UCSD-AML1 (cell line): ENCODE data around the gene USP32.
A peak's percentile ranks its signal among the peaks of the same experiment; 100 is the strongest.

ENCODE experiments used
- DNase-seq: peaks from one replicate; lab custom pipeline; 2025; ENCODE audit not compliant: unreplicated experiment; lab: John Stamatoyannopoulos, UW

Gene USP32

DNA sequence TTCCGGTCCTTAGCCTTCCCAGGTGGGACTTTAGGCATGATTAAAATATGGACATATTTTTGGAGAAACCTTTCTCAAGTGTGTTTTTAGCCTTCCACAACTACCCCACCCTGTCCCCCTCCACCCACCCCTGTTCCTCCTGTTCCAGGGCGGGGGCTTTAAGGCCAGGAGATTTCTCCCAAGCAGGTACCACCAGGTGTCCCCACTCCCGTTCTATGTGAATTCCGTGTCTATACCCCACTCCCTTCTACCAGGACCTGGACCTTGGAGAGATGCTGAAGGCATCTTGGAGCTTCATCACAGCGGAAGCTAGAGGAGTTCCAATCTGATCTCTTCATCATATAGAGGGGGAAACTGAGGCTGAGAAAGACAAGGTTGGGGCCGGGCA lies 232.5 kb downstream of the USP32 start:
- DNase-seq: no peak

DNA sequence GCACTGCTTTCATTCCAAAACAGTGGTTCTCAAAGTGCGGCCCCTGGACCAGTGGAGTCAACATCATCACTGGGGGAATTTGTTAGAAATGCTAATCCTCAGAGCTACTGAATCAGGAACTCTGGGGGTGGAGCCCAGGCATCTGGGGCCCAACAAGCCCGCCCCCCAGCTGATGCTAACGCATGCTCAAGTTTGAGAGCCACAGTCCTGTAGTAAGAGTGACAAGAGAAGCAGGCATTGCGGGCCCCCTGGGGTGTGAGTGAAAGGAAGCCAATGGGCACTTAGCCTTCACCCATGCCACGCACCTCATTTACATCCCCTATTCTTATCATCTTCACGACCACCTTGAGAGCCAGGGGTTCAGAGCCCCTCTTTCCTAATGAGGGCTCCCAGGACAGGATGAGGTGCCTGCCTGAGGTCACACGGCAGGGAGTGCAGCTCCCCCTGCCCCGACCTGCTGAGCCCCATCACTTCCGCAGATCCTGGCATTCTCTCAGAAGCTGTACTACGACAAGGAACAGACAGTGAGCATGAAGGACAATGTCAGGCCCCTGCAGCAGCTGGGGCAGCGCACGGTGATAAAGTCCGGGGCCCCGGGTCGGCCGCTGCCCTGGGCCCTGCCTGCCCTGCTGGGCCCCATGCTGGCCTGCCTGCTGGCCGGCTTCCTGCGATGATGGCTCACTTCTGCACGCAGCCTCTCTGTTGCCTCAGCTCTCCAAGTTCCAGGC lies 233.0 kb downstream of the USP32 start:
- no peak for DNase-seq

DNA sequence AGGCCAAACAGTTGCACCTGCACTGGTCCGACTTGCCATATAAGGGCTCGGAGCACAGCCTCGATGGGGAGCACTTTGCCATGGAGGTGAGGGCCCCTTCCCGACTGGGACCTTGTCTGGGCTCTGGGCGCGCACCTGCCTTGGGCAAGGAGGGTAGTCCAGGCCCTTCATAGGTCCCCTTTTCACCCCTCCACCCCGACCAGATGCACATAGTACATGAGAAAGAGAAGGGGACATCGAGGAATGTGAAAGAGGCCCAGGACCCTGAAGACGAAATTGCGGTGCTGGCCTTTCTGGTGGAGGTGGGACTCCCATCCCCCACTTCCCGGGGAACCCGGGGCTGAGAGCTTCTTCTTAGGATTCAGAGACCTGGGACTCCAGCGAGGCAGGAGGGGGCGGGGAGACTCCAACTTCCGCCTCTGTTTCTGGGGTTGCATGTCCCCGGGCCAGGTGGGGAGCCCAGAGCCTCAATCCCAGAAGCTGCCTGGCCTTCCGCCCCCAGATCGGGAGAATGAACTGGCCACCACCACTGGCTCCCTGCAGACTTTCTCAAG lies 234.4 kb downstream of the USP32 start:
- DNase-seq: no peak

DNA sequence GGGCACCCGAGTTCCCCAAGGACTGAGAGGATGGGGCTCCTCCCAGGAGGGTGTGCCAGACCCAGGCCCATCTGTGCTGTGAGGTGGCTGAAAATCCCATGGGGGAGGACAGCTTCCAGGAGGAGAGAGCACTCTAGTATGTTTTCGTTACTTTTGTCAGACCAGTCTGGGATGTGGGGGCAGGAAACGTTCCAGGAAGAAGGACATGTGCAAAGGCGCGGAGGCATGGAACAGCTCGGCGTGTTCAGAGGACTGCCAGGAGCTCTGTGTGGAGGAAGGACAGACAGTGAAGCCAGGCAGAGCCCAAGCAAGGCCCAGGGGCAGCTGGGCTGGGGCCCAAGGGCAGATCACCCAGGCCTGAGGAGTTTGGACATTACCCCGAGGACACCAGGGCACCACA lies 235.2 kb downstream of the USP32 start:
- no peak for DNase-seq

DNA sequence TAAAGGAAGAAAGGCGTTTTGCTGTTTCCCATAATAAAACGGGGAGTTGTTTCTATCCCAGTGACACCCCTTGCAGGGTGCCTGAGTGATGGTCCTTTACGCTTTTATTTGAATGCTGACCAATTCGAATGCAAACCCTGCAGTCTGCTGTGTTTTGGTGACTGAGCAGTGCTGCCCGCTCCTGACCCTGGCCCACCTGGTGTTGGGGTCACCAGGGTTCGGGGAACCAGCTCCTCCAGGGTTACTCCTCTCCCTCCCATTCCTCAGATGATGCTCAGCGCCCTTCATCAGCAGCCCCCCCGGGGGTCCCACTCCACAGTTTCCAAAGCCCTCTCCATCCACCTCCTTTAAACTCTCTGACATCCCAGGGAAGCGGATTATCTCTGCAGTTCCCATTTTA lies 236.1 kb downstream of the USP32 start:
- no peak for DNase-seq

DNA sequence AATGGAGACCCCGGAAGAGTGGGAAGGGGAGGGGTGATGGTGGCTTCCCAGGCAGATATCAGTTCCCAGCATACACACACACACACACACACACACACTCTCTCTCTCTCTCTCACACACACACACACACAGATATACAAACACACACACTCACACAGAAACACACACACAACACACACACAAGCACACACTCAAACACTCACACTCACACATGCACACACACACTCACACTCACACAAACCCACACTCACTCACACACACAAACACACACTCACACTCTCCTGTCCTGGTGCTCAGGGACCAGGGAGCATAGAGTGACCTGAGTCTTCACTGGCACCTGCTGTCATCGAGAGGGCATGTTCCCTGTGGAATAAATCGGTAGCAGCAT lies 236.5 kb downstream of the USP32 start:
- no peak for DNase-seq

DNA sequence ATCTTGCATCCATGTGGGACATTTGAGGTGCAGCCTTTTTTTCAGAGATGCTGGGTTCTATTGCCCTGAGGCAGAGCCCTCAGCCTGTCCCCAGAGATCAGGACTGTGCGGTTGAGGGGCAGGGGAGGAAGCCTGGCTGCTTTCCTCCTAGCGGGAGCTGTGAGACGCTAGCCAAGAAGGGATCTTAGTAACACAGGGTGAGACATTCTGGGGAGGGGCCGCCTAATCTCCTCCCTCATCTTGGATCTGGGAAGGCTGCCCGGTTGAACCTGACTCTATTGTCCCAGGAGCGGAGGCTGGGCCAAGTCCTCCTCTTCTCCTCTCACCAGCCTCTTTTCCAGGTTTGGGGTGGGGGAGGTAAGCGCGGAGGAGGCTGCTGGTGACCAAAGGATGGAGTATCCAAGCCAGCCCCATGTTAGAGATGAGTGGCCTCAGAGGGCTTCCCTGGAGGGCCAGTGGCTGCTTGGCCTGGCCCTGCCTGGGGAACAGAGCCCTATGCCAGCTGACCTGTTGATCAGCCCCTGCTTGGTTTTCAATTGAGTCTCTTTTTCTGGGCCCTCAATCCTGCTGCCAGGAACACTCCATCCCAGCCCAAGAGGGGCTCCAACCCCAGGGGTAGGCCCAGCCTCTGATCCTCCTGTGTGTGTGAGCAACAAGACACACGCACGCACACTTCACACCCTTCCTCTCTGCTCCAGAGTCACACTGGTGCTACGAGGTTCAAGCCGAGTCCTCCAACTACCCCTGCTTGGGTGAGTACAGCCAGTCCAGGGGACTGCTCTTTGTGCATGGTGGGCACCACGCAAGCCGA lies 237.1 kb downstream of the USP32 start:
- DNase-seq: peak; percentile 25

DNA sequence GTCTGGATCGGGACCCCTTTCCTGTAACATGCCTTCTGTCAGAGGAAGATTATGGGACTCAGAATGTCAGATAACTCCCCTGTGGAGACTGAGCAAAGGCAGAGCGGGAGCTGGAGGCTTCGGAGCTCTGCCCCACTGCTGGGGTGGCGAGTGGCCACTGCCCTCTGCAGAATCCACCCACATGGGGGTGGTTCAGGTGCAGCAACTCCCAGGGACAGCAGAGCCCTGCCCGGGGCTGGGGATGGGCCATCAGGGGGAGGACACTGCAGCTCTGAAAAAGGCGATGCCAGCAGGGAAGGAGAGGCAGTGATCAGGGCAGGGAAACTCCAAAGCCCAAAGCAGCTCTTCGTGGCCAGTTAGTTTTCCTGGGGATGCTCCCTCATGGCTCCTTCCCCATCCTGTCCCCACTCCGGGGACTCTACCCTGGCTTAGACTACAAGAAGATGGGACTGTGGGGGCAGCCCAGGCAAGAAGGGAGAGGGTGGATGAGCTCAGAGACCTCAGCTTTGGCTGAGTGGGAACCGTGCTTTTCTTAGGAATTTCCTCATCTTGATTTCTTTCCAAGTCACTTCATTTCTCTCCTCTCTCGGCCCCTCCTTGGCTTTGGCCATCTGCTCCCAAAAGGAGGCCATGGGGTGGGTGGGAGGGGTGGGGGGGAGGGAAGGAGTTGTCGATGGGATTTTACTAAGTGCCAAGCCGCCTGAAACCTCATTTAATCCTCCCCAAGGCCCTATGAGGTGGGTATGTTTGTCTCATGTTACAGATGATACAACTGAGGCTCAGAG lies 238.1 kb downstream of the USP32 start:
- DNase-seq: no peak

DNA sequence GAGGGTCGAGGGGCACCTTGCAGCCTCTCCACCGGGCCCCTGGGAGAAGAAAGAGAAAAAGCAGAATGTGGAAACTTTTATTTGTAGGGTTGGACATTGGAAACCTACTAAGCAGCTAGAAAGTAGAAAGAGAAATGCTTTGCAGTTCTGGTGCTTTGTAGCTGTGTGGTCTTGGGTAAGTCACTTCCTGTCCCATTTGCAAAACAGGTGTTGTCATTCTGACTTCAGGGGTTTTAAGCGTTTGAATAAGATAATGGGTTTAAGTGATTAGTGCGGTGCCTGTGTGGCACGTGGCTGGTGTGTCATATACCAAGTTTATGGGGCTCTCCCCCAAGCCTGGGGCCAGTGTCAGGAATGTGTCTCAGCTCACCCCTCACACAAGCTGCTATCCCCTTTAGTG lies 240.6 kb downstream of the USP32 start:
- no peak for DNase-seq

DNA sequence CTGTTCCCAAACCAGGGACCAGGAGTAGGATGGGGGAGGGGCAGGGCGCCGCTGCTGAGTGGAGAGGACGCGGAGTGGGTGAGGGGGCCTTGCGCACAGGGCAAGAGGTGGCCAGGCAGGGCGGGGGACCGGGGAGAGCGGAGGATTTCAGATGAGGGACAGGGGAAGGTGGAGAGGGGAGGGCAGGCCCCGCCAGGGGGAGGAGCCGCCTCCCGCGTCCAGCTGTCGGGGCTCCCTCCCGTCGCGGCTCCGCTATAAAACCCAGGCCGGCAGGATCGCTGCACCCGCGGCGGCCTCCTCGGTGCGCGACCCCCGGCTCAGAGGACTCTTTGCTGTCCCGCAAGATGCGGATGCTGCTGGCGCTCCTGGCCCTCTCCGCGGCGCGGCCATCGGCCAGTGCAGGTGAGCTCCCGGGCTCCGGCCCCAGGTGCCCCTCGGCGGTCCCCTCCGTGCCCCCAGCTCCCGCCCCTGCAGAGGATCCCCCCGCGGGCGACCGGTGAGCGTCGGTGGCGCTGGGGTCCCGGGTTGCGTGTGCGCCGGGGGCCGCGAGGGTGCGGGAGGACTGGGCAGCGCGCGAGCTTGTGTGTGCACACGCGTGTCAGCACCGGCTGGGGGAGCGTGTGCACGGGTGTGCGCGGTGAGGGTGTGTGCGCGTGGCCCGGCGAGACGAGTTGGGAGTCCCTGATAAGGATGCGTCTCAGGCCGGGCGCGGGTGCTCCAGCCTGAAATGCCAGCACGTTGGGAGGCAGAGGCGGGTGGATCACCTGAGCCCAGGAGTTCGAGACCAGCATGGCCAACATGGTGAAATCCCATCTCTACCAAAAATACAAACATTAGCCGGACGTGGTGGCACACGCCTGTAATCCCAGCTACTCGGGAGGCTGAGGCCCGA lies 242.0 kb downstream of the USP32 start, which contains the start of gene CA4:
TSS of gene CA4 (plus strand) at position 283 of the 892 bp plus-strand sequence. CDS start at position 345, 62 bp downstream.
- no peak for DNase-seq

DNA sequence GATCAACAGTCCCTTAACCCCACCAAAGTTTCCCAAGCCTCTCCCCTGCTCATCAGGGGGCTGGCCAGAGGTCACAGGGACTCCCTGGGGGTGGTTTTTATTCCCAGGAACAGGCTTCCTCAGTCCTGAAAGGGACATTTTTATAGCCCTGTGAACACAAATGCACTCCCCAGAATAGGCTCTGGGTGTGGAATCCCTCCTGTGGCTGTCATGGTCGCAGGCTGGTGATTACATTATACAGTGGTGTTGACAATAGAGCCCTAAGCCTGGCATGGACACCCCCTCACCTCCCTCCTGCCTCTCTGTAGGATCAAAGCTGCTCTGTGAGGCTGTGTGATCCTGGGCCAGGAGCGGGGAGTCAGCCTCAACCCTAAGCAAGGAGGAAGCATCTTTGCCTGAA lies 243.6 kb downstream of the USP32 start:
- no peak for DNase-seq

DNA sequence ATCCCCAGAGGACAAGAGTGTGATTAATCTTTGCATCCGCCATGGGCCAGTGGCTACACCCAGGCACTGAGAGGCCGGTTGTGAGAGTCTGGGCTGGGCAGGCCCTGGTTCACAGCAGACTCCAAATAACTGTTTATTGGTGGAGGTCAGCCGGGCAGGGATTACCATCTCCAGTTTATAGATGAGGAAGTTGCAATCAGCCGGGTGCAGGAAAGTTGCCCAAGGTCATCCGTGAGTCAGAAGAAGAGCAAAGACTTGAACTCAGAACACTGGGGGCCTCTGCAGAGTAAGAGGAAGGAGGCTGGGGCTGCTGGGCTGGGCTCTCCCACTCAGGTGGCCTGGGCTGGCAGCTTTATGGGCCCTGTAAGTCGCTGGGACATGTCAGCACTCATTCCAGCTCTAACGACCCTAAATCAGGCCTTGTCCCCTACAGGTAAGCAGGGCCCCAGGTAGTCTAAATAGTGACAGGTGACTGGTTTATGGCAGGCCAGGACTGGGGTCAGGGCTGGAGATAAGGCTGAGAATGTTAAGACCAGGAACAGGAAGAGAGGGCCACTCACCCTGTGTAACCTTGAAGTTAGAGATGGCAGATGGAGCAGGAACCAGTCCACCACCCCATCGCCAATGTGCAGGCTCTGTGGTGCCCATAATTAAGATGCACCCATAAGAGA lies 244.2 kb downstream of the USP32 start:
- no peak for DNase-seq

DNA sequence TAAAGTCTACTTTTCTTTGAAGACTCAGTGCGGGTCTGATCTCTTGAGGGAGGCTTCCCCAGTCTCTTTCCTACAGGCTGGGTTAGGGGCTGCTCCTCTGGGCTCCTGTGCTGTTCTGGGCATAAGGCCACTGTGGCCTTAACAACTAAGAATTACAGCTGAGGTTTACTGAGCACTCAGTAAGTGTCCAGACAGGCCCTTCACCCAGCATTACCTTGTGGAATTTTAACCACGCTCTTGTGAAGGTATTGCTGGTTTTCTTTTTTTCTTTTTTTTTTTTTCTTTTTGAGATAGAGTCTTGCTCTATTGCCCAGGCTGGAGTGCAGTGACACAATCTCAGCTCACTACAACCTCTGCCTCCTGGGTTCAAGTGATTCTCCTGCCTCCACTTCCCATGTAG lies 245.7 kb downstream of the USP32 start:
- DNase-seq: no peak

DNA sequence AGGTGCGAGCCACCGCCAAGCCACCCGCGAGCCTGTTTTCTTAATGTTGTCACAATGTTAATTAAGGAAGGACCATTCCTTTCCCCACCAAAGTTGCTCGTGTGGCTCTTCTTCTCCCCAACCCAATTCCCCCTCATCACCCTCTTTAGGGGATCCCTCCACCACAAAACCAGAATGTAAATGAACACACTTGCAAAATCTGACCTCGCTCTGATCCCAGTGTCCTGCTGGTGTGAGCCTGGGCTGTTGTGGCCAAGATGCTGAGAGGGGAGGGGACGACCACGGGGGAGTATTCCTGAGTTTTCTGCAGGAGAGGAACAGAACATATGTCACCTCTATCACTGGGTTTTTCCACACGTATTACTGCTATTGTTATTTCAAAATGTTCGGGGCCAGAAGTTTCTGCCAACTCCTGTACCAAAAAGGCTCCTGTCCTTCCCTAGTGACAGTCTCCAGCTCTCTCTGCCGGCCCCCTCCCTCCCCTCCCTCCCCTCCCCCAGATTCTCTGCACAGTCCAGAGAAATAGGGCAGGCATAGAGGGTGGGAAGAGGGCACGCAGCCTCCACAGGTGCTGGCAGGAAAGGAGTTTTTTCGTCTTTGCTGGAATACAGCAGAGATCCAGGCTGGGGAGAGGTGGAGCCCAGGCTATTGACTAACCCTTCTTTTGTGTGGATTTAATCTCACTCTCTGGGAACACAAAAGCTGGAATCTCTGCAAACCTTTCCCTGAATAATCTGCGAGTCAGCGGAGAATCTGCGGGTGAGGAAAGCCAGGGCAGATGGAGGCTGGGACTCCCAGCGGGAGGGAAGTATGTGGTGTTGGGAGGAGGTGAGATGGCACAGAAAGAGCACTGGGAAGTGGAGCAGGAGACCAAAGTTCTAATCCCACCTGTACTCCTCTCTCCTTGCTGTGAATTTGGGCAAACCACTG lies 246.7 kb downstream of the USP32 start:
- no peak for DNase-seq

DNA sequence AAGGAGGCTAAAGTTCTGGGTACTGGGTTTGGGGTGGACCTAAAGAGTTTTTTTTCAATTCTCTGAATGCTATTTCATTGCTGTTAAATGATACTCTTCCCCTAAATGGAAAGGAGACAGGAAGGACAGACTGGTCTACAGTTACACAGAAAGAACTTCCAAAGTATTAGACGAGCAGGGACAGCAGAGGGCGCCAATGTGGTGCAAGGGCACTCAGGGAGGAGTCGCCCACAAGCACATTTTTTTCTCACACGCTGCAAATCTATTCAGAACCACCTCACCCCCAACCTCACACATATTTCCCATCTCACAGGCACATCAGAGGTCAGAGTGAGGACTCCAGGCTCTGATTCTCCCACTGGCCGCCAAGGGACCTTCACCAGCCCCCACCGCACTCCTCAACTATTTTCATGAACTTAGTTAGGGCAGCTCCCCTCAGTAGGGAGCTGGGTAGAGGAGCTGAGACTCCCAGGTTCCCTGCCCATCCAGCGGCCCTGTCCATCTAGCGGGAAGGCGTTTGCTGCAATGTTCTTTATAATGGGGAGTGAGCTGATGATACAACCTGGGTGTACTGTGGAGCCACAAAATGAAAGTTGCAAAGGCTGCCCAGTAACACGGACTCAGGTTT lies 248.9 kb downstream of the USP32 start:
- peak; percentile 81 for DNase-seq

DNA sequence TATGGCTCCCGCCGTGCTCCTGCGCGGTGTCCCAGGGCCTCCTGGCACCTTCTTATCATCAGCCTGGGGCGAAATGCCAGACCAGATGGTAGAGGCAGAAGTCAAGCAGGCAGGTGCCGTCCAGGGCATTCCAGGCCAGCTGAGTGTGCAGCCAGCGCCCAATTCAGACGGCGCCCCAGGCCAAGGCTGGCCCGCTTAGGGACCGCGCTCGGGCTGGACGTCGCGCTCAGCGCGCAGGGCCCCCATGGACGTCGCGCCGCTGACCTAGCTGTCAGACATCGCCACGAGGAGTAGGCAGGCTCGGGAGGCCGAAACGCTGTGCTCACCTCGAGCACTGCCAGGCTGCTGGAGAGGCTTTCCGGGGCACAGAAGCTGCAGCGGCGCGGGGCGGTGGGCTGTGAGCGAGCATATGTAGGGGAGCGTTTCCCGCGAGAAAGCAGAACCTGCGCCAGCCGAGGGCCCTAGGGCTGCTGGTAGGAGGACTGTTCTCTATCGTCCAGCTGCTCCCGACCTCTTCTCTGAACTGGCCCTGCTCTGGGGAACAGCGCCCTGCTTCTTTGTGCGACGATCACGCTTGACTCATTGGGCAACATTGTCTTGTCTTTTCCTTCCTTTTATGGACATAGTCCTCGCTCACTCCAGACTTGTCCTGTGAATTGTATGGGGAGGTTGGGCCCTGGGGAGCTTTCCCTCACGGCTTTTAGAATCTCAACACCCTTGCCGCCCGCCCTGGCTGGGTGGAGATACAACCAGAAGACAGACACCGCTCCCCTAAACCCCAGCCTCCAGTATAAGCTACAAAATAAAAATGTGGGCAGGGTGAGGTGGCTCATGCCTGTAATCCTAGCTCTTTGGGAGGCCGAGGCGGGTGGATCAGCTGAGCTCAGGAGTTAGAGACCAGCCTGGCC lies 250.6 kb downstream of the USP32 start:
- no peak for DNase-seq
